Measurements from ENCODE around the gene PRSS2. TPM values are rescaled to one million over a fixed set of nuclear protein-coding genes. Genes with fewer than 3 reads are reported as not detected.

Gene PRSS2
- polyA plus RNA-seq (not detected in 3 replicates), polyA minus RNA-seq (not detected in 3 replicates)
- not detected for polyA plus RNA-seq (2011; ENCODE audit: low read depth)
- polyA plus RNA-seq (2011; cell fraction: cytosol; rRNA removed): not detected in 2 replicates
- polyA plus RNA-seq (2011; cell fraction: nucleus; rRNA removed): not detected in 2 replicates
- not detected in 2 replicates for polyA plus RNA-seq (2012; ENCODE audit: low replicate concordance)
- polyA minus RNA-seq (2011; cell fraction: cytosol; rRNA and poly(A)+ RNA removed): not detected
- polyA minus RNA-seq (2011; cell fraction: nucleus; rRNA and poly(A)+ RNA removed): not detected in 2 replicates

DNA sequence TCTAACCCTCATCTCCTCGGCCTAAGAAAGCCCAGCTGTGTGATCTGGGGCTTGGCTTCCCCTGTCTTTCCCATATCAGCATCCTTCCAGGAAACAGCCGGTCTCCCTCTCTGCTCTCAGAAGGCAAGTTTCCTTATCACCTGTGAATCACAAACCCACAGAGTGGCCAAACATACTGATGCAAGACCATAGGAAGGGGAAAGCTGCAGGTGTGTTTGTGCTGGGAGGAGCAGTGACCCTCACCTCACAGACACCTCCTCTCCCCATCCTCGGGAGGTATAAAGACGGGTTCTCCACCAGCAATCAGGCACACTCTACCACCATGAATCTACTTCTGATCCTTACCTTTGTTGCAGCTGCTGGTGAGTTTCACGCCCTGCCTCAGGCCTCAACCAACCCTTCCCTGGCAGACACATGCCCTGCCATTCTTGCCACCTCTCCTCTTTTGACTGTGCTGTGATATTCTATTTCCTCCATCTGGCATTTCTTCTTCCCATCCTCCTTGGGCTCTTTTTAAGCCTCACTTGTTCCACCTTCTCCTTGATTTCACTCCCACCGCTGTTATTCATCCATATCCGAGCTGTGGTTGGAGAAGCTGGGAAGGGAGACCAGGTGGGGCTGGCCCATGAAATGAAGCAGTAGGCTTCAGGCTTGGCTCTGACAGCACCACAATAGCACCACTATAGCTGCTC is at the start of gene PRSS2:
TSS of gene PRSS2 (plus strand) at position 310 of the 692 bp plus-strand sequence. CDS start at position 323, 13 bp downstream.
- Histone ChIP-seq H3K4me2 (ENCODE audit: control insufficient read depth, extremely low read depth, insufficient read depth, low read depth, low read length) (no peak within 1 kb of the TSS), H3K9me3 (ENCODE audit: control insufficient read depth, low read depth, low read length) (no peaks in the 10 kb centered on the region), H3K27ac (ENCODE audit: control insufficient read depth, insufficient read depth, low read length) (no peak within 1 kb of the TSS), H3K9ac (ENCODE audit: control insufficient read depth, extremely low read depth, insufficient read depth, low read length) (no peak within 1 kb of the TSS), H3K9me1 (ENCODE audit: control insufficient read depth, extremely low read depth, insufficient read depth, low read length) (no peaks in the 10 kb centered on the region), H2AFZ (ENCODE audit: control insufficient read depth, low read length) (no peak within 1 kb of the TSS), H3K4me1 (ENCODE audit: control insufficient read depth, extremely low read depth, insufficient read depth, low read length) (peaks cover 2% of the 10 kb centered on the region), H3K79me2 (ENCODE audit: control insufficient read depth, insufficient read depth, low read length) (no peaks in the 10 kb centered on the region), H3K36me3 (ENCODE audit: control insufficient read depth in 2 of 2, extremely low read depth in 1 of 2, insufficient read depth in 2 of 2, low read length in 2 of 2) (no peaks in the 10 kb centered on the region), H4K20me1 (ENCODE audit: control insufficient read depth, extremely low read depth, insufficient read depth, low read length) (no peaks in the 10 kb centered on the region), H3K4me3 (ENCODE audit: control insufficient read depth in 2 of 3, extremely low read depth in 1 of 3, insufficient read depth in 2 of 3, low read depth in 1 of 3, low read length in 3 of 3) (no peak within 1 kb of the TSS), H3K27me3 (ENCODE audit: control insufficient read depth, extremely low read depth, insufficient read depth, low read length) (peaks cover 5% of the 10 kb centered on the region)
- DNase-seq (ENCODE audit: low read depth, low spot score) (no peak), FAIRE-seq (no peak)
- dilution Hi-C loops (cut with MboI; ENCODE audit: extremely low pct_ligation_motif_present, low sequenced_read_pairs): no loop called here
- TF ChIP-seq EZH2 (IDR thresholded peaks at IDR 0.05; ENCODE audit: low read length) (no peak), CTCF (optimal IDR thresholded peaks at IDR 0.05 in 1 of 3, IDR thresholded peaks at IDR 0.05 in 1 of 3, conservative IDR thresholded peaks at IDR 0.05 in 1 of 3; ENCODE audit: extremely low read depth in 1 of 3, insufficient read depth in 2 of 3, low read length in 3 of 3) (no peak)

- no peaks in the 10 kb centered on the region for H3K9me3 ChIP-seq (ENCODE audit: control insufficient read depth, low read depth, low read length)
- H3K4me2 ChIP-seq (ENCODE audit: control insufficient read depth, extremely low read depth, insufficient read depth, low read depth, low read length): no peak overlapping the region
- no peaks in the 10 kb centered on the region for H3K4me1 ChIP-seq (ENCODE audit: control insufficient read depth, extremely low read depth, insufficient read depth, low read length)
- no peaks in the 10 kb centered on the region for H3K9me1 ChIP-seq (ENCODE audit: control insufficient read depth, extremely low read depth, insufficient read depth, low read length)
- FAIRE-seq (no peak), DNase-seq (ENCODE audit: low read depth, low spot score) (no peak)
- no peaks in the 10 kb centered on the region for H4K20me1 ChIP-seq (ENCODE audit: control insufficient read depth, extremely low read depth, insufficient read depth, low read length)
- dilution Hi-C loops (cut with MboI; ENCODE audit: extremely low pct_ligation_motif_present, low sequenced_read_pairs): no loop called here
- H3K27me3 ChIP-seq (ENCODE audit: control insufficient read depth, extremely low read depth, insufficient read depth, low read length): no peaks in the 10 kb centered on the region
- TF ChIP-seq EZH2 (IDR thresholded peaks at IDR 0.05; ENCODE audit: low read length): no peak
- TF ChIP-seq CTCF (optimal IDR thresholded peaks at IDR 0.05 in 1 of 3, IDR thresholded peaks at IDR 0.05 in 1 of 3, conservative IDR thresholded peaks at IDR 0.05 in 1 of 3; ENCODE audit: extremely low read depth in 1 of 3, insufficient read depth in 2 of 3, low read length in 3 of 3): no peak
- no peak overlapping the region for H3K9ac ChIP-seq (ENCODE audit: control insufficient read depth, extremely low read depth, insufficient read depth, low read length)
- no peak overlapping the region for H3K27ac ChIP-seq (ENCODE audit: control insufficient read depth, insufficient read depth, low read length)
- H3K4me3 ChIP-seq (ENCODE audit: control insufficient read depth in 2 of 3, extremely low read depth in 1 of 3, insufficient read depth in 2 of 3, low read depth in 1 of 3, low read length in 3 of 3): no peak overlapping the region
- H3K79me2 ChIP-seq (ENCODE audit: control insufficient read depth, insufficient read depth, low read length): no peaks in the 10 kb centered on the region
- H3K36me3 ChIP-seq (ENCODE audit: control insufficient read depth in 2 of 2, extremely low read depth in 1 of 2, insufficient read depth in 2 of 2, low read length in 2 of 2): no peaks in the 10 kb centered on the region
- no peak overlapping the region for H2AFZ ChIP-seq (ENCODE audit: control insufficient read depth, low read length)
These were observed 49.8 kb upstream of the PRSS2 start for GRCh38 chr7:142720986-142721385.

Measured in keratinocyte (primary cell).